Activated naive CD4-positive, alpha-beta T cell treated with anti-CD3 and anti-CD28 coated beads, Interleukin-2, amount 10 ng/mL, durations not matched to agents 5 hours and 36 hours (primary cell): ENCODE results near the gene RGS7. TPM values are rescaled to one million over a fixed set of nuclear protein-coding genes. Genes with fewer than 3 reads are reported as not detected.

Experiments used
- microRNA-seq: library from miRNA; unstranded; fragments of <30 nt; microRNA quantifications from one replicate; pipeline ENCODE4 v1.2.0, GENCODE V29; 2022; ENCODE audit warnings: borderline microRNAs expressed, borderline replicate concordance
- total RNA-seq, 2 experiments: library from RNA; stranded (reverse); gene quantifications; one replicate each; pipeline ENCODE4 v1.2.3, GENCODE V29; 2021

RGS7 gene
- total RNA-seq = not detected

GRCh38 chr1:241356519-241357365 lies at the start of gene RGS7:
TSS of gene RGS7 (minus strand) at chr1:241357205.

Small RNA genes within 50 kb of the gene (microRNA-seq; reads per million reads assigned to microRNA genes)
- gene MIR3123 = not detected

Other genes starting within 250 kb of the RGS7 start
- gene FH, start 162.6 kb upstream of the RGS7 start, total RNA-seq = 10 to 100 TPM; 50.8 to 51.6 TPM
- not detected for gene KMO, start 175.2 kb upstream of the RGS7 start, total RNA-seq